SK-N-MC (cell line): Measurements from ENCODE around the gene LRRC63.
"Not testable (repeated sequence)": the region's sequence is repeated elsewhere in the genome, so short reads cannot be mapped to it uniquely, and the experiment has no call there.

Source experiments
- EZH2 ChIP-seq: fragments of 200-600 bp; sonication (generic); IDR thresholded peaks from one replicate; pipeline ENCODE4 v1.6.1; 2017; ENCODE audit warnings: antibody characterized with exemption
- POLR2AphosphoS5 ChIP-seq: IDR thresholded peaks from 2 replicates; pipeline ENCODE4 v1.6.1; 2012; ENCODE audit warnings: mild to moderate bottlenecking, low read depth, low read length, borderline replicate concordance

GRCh38 chr13:46220234-46220633, 8.5 kb downstream of the LRRC63 start:
- not testable (repeated sequence) for TF ChIP-seq POLR2AphosphoS5, EZH2
